B cell (primary cell): ENCODE results near the gene KRTAP3-1. TPM values are rescaled to one million over a fixed set of nuclear protein-coding genes. Genes with fewer than 3 reads are reported as not detected.

ENCODE experiments used
- ATAC-seq: fragments of 200-7000 bp; cut with Tn5 transposase; one replicate; pipeline ENCODE4 v1.10.0; 2021; ENCODE audit warnings: low read depth, mild to moderate bottlenecking, moderate number of reproducible peaks, moderate library complexity
- CTCF ChIA-PET: fragments of 350-600 bp; sonication (Branson Sonifier 250); formaldehyde crosslinking; loops from one replicate; lab custom pipeline; 2021; ENCODE audit warnings: antibody characterized with exemption, inconsistent platforms; lab: Charles Lee
- POLR2A ChIA-PET: fragments of 350-600 bp; sonication (Branson Sonifier 250); formaldehyde crosslinking; loops from one replicate; lab custom pipeline; 2021; ENCODE audit warnings: antibody characterized with exemption; lab: Charles Lee
- DNase-seq: peaks from one replicate; pipeline ENCODE4 v3.0.0; 2013
- H2AFZ ChIP-seq: 2 replicates; pipeline ENCODE4 v1.6.1; 2012; ENCODE audit warnings: mild to moderate bottlenecking, low read depth, low read length; ENCODE audit not compliant: insufficient read depth, poor library complexity, severe bottlenecking
- H3K27ac ChIP-seq, 2 donors: 1 replicate in 1 of 2; 2 replicates in 1 of 2; pipeline ENCODE4 v1.5.1; 2012 to 2013; ENCODE audit warnings: low read length in 2 of 2, mild to moderate bottlenecking in 2 of 2, moderate library complexity in 1 of 2
- H3K27me3 ChIP-seq, 4 experiments: fragments of 200-600 bp in 1 of 4; sonication (generic) in 1 of 4; replicated peaks in 1 of 4; 1 replicate in 2 of 4; 2 replicates in 2 of 4; pipeline versions ENCODE4 v1.6.1 to v1.7.0; 2013 to 2016; ENCODE audit warnings: low read length in 3 of 4, mild to moderate bottlenecking in 2 of 4, mixed read lengths in 1 of 4, moderate library complexity in 1 of 4; ENCODE audit not compliant: insufficient read depth in 4 of 4, control insufficient read depth in 3 of 4; ENCODE audit errors: control extremely low read depth in 1 of 4
- H3K36me3 ChIP-seq, 2 experiments: replicated peaks in 1 of 2; 1 replicate in 1 of 2; 2 replicates in 1 of 2; pipeline versions ENCODE4 v1.6.1 to v1.7.1; 2013; ENCODE audit warnings: low read length in 1 of 2; ENCODE audit not compliant: insufficient read depth in 2 of 2, control insufficient read depth in 1 of 2; ENCODE audit errors: control extremely low read depth in 1 of 2, extremely low read depth in 1 of 2
- H3K4me1 ChIP-seq, 2 donors: fragments of 200-600 bp in 1 of 2; sonication (generic) in 1 of 2; 1 replicate in 1 of 2; 2 replicates in 1 of 2; pipeline versions ENCODE4 v1.5.1 to v1.6.1; 2013 to 2017; ENCODE audit warnings: low read length in 2 of 2; ENCODE audit not compliant: control insufficient read depth in 2 of 2, insufficient read depth in 2 of 2
- H3K4me2 ChIP-seq: replicated peaks from 2 replicates; pipeline ENCODE3; 2012; ENCODE audit warnings: mild to moderate bottlenecking, low read depth, low read length; ENCODE audit not compliant: poor library complexity, severe bottlenecking
- H3K4me3 ChIP-seq, 5 experiments: fragments of 200-600 bp in 1 of 5; sonication (generic) in 1 of 5; 1 replicate in 3 of 5; 2 replicates in 2 of 5; pipeline versions ENCODE4 v1.5.1 to v1.7.0; 2011 to 2016; ENCODE audit warnings: low read length in 4 of 5, mild to moderate bottlenecking in 4 of 5, low read depth in 2 of 5, control low read depth in 1 of 5, moderate library complexity in 1 of 5; ENCODE audit not compliant: insufficient read depth in 1 of 5; ENCODE audit errors: control extremely low read depth in 1 of 5, extremely low read depth in 1 of 5
- H3K79me2 ChIP-seq: fragments of 200-600 bp; sonication (generic); one replicate; pipeline ENCODE4 v1.6.0; 2016; ENCODE audit warnings: low read length; ENCODE audit not compliant: control insufficient read depth, insufficient read depth
- H3K9ac ChIP-seq: fragments of 200-600 bp; sonication (generic); 2 replicates; pipeline ENCODE4 v1.6.1; 2017; ENCODE audit warnings: mild to moderate bottlenecking, low read length, moderate library complexity
- H3K9me3 ChIP-seq, 3 donors: one replicate each; pipeline versions ENCODE4 v1.6.1 to v1.7.1; 2013; ENCODE audit warnings: low read length in 2 of 3; ENCODE audit not compliant: control insufficient read depth in 2 of 3, insufficient read depth in 1 of 3; ENCODE audit errors: control extremely low read depth in 1 of 3
- H4K20me1 ChIP-seq: 2 replicates; pipeline ENCODE4 v1.6.0; 2012; ENCODE audit warnings: mild to moderate bottlenecking, low read length; ENCODE audit not compliant: insufficient read depth, control insufficient read depth, poor library complexity, severe bottlenecking
- H3K27ac Mint-ChIP-seq: one replicate; pipeline ENCODE4 v1.8.0; 2021; ENCODE audit warnings: mixed read lengths
- H3K27me3 Mint-ChIP-seq: one replicate; pipeline ENCODE4 v1.8.0; 2021; ENCODE audit warnings: mixed read lengths
- H3K4me1 Mint-ChIP-seq: one replicate; pipeline ENCODE4 v1.8.0; 2021; ENCODE audit warnings: mixed read lengths
- H3K4me3 Mint-ChIP-seq: one replicate; pipeline ENCODE4 v1.8.0; 2021; ENCODE audit warnings: mixed read lengths
- H3K9me3 Mint-ChIP-seq: one replicate; pipeline ENCODE4 v1.8.0; 2022; ENCODE audit warnings: mixed read lengths; ENCODE audit not compliant: insufficient read depth
- EZH2 ChIP-seq: IDR thresholded peaks from 2 replicates; pipeline ENCODE4 v1.6.1; 2012; ENCODE audit warnings: borderline replicate concordance, low read depth, mild to moderate bottlenecking, moderate library complexity, low read length; ENCODE audit not compliant: insufficient read depth, poor library complexity, severe bottlenecking
- WGBS: methylation state at CpG from one replicate; pipeline ENCODE4 v1.1.5; 2013; ENCODE audit warnings: missing lambda C conversion rate; ENCODE audit not compliant: insufficient coverage; 5-methylcytosine and 5-hydroxymethylcytosine counted together
- intact Hi-C: fragments of 100-400 bp; cut with micrococcal nuclease; formaldehyde crosslinking; loops from one replicate; pipeline ENCODE4 v1.10.0; 2022
- polyA plus RNA-seq: library from polyadenylated mRNA; depleted of rRNA; stranded (reverse); fragments of >200 nt; gene quantifications from 2 replicates; pipeline ENCODE4 v1.2.3, GENCODE V29; 2012
- total RNA-seq, 2 donors: library from RNA; stranded (reverse); fragments of 120-200 nt in 1 of 2; gene quantifications; 1 replicate in 1 of 2; 2 replicates in 1 of 2; pipeline versions ENCODE4 v1.2.3 to v1.2.4, GENCODE V29; 2013 to 2022
- TF ChIP-seq, protein P1 (sequence below): fragments of 200-600 bp; IDR thresholded peaks from one replicate; pipeline ENCODE4 v1.8.0; 2022; ENCODE audit warnings: antibody characterized with exemption, mild to moderate bottlenecking

The KRTAP3-1 gene
- total and polyA plus RNA-seq, 2 donors (not counting 1 experiment from before 2014, with no cell fraction given): not detected

DNA sequence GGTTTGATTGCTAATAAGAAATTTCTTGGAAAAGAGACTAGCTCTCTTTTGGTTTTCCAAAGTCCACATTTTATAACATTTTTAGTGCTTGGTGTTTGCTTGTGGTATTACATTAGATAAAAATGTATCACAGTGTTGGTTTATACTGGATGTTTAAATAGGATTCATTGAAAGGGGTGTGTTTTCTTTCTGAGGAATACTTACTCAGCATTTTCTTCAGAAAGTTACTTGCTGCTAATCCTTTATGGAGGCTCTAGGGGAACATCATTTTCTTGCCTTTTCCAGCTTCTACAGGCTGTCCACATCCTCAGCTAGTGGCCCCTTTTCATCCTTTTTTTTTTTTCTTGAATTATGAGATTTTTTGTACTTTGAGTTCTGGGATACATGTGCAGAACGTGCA lies 41.3 kb downstream of the KRTAP3-1 start:
- WGBS: 100% methylated on average over 1 of the region's 1 CpG

DNA sequence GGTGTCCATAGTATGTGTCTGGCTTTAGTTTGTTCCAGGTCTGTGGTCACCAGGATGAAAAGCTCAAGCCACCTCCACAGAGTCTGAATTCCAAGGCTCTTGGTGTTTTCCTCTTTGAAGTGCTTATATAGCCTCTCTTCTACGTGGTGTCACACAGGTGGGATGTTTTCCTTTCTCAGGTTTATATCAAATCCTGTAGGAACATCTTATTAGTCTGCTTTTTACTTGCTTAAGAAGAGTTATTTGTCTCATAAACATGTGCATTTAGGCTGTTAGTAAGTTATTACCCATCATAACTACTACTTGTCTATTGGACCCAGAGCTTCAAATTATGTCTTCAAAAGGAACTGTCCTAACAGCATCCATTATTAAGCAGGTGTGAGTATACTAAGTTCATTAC lies 42.1 kb downstream of the KRTAP3-1 start, which contains the start of gene KRT39:
Gene KRT39, minus strand, starts transcription at position 101 of the 400 bp plus-strand sequence. Its CDS starts 92 bp downstream, at position 9.
- H3K9me3 Mint-ChIP-seq: peaks cover 5% of the 10 kb centered on the region
- CTCF ChIA-PET: interaction anchor here (1.2 kb wide), 2 partner anchors 15 to 355 kb away, joined by 3 read pairs; no protein-coding TSS in a partner anchor
- TF ChIP-seq EZH2: no peak
- TF ChIP-seq, protein P1, sequence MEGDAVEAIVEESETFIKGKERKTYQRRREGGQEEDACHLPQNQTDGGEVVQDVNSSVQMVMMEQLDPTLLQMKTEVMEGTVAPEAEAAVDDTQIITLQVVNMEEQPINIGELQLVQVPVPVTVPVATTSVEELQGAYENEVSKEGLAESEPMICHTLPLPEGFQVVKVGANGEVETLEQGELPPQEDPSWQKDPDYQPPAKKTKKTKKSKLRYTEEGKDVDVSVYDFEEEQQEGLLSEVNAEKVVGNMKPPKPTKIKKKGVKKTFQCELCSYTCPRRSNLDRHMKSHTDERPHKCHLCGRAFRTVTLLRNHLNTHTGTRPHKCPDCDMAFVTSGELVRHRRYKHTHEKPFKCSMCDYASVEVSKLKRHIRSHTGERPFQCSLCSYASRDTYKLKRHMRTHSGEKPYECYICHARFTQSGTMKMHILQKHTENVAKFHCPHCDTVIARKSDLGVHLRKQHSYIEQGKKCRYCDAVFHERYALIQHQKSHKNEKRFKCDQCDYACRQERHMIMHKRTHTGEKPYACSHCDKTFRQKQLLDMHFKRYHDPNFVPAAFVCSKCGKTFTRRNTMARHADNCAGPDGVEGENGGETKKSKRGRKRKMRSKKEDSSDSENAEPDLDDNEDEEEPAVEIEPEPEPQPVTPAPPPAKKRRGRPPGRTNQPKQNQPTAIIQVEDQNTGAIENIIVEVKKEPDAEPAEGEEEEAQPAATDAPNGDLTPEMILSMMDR: no peak
- DNase-seq: no peak
- H4K20me1 ChIP-seq: no peaks in the 10 kb centered on the region
- H3K4me1 ChIP-seq: no peaks in the 10 kb centered on the region
- no peaks in the 10 kb centered on the region for H3K79me2 ChIP-seq
- no peak within 1 kb of the TSS for H2AFZ ChIP-seq
- no peak within 1 kb of the TSS for H3K27ac ChIP-seq
- no CpG with 5 or more reads among the region's 1 CpG for WGBS
- H3K4me2 ChIP-seq: no peak within 1 kb of the TSS
- H3K9me3 ChIP-seq: peaks cover 0 to 2% (median 0%) of the 10 kb centered on the region in 3 donors
- no peaks in the 10 kb centered on the region for H3K36me3 ChIP-seq
- no peak within 1 kb of the TSS for H3K27ac Mint-ChIP-seq
- no peak for ATAC-seq
- no peak within 1 kb of the TSS for H3K9ac ChIP-seq
- H3K27me3 ChIP-seq: peaks cover 0 to 3% (median 0%) of the 10 kb centered on the region in 4 experiments
- H3K4me3 Mint-ChIP-seq: no peak within 1 kb of the TSS
- no peak within 1 kb of the TSS for H3K4me3 ChIP-seq
- H3K27me3 Mint-ChIP-seq: peaks cover 32% of the 10 kb centered on the region
- no peaks in the 10 kb centered on the region for H3K4me1 Mint-ChIP-seq
- intact Hi-C loops: loop anchor here (10.0 kb wide), 1 partner anchor 228 kb away; no protein-coding TSS in a partner anchor
- POLR2A ChIA-PET: no interaction called here

More for the DNA sequence above, 41.3 kb downstream of the KRTAP3-1 start:
- no peak overlapping the region for H3K4me3 ChIP-seq
- H3K4me3 Mint-ChIP-seq: no peak overlapping the region
- no peaks in the 10 kb centered on the region for H3K36me3 ChIP-seq
- H3K27me3 ChIP-seq: peaks cover 0 to 3% (median 1%) of the 10 kb centered on the region in 4 experiments
- no peaks in the 10 kb centered on the region for H4K20me1 ChIP-seq
- intact Hi-C loops: loop anchor here (10.0 kb wide), 1 partner anchor 227 kb away; no protein-coding TSS in a partner anchor
- peaks cover 34% of the 10 kb centered on the region for H3K27me3 Mint-ChIP-seq
- H3K27ac ChIP-seq: no peak overlapping the region
- no peaks in the 10 kb centered on the region for H3K4me1 ChIP-seq
- ATAC-seq (no peak), DNase-seq (no peak)
- no peak overlapping the region for H2AFZ ChIP-seq
- CTCF ChIA-PET: interaction anchor here (0.6 kb wide), 1 partner anchor 516 kb away, joined by 3 read pairs; no protein-coding TSS in a partner anchor
- TF ChIP-seq, protein P1: no peak
- TF ChIP-seq EZH2: no peak
- H3K4me2 ChIP-seq: no peak overlapping the region
- no peaks in the 10 kb centered on the region for H3K79me2 ChIP-seq
- peaks cover 0 to 2% (median 0%) of the 10 kb centered on the region in 3 donors for H3K9me3 ChIP-seq
- POLR2A ChIA-PET: no interaction called here
- H3K9me3 Mint-ChIP-seq: peaks cover 5% of the 10 kb centered on the region
- no peaks in the 10 kb centered on the region for H3K4me1 Mint-ChIP-seq
- no peak overlapping the region for H3K9ac ChIP-seq
- no peak overlapping the region for H3K27ac Mint-ChIP-seq
